Measurements from ENCODE around the gene DMBX1.

GRCh38 chr1:46479744-46480350 is 9.8 kb upstream of the DMBX1 start:
- TF ChIP-seq SMC3 (IDR thresholded peaks at IDR 0.05; ENCODE audit: low read depth, low read length) = no peak
- no peak for TF ChIP-seq TAF1 (IDR thresholded peaks at IDR 0.05; ENCODE audit: borderline replicate concordance, low read depth, low read length)
- no peak for TF ChIP-seq MEF2A (IDR thresholded peaks at IDR 0.05; ENCODE audit: borderline replicate concordance, low read depth)
- TF ChIP-seq CTCF (IDR thresholded peaks at IDR 0.05) = no peak
- no peak for TF ChIP-seq EP300 (IDR thresholded peaks at IDR 0.05; ENCODE audit: borderline replicate concordance in 1 of 2, low read depth in 1 of 2, low read length in 1 of 2)
- no peak for TF ChIP-seq FOXM1 (IDR thresholded peaks at IDR 0.05; ENCODE audit: low read depth)
- TF ChIP-seq, protein P1, sequence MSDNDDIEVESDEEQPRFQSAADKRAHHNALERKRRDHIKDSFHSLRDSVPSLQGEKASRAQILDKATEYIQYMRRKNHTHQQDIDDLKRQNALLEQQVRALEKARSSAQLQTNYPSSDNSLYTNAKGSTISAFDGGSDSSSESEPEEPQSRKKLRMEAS (IDR thresholded peaks at IDR 0.05; ENCODE audit: low read depth) = no peak
- no peak for TF ChIP-seq RFX5 (IDR thresholded peaks at IDR 0.05; ENCODE audit: low read length)
- no peak for TF ChIP-seq RCOR1 (IDR thresholded peaks at IDR 0.05; ENCODE audit: low read length)
- TF ChIP-seq YY1 (IDR thresholded peaks at IDR 0.05; ENCODE audit: low read depth) = no peak
- TF ChIP-seq, protein P2, sequence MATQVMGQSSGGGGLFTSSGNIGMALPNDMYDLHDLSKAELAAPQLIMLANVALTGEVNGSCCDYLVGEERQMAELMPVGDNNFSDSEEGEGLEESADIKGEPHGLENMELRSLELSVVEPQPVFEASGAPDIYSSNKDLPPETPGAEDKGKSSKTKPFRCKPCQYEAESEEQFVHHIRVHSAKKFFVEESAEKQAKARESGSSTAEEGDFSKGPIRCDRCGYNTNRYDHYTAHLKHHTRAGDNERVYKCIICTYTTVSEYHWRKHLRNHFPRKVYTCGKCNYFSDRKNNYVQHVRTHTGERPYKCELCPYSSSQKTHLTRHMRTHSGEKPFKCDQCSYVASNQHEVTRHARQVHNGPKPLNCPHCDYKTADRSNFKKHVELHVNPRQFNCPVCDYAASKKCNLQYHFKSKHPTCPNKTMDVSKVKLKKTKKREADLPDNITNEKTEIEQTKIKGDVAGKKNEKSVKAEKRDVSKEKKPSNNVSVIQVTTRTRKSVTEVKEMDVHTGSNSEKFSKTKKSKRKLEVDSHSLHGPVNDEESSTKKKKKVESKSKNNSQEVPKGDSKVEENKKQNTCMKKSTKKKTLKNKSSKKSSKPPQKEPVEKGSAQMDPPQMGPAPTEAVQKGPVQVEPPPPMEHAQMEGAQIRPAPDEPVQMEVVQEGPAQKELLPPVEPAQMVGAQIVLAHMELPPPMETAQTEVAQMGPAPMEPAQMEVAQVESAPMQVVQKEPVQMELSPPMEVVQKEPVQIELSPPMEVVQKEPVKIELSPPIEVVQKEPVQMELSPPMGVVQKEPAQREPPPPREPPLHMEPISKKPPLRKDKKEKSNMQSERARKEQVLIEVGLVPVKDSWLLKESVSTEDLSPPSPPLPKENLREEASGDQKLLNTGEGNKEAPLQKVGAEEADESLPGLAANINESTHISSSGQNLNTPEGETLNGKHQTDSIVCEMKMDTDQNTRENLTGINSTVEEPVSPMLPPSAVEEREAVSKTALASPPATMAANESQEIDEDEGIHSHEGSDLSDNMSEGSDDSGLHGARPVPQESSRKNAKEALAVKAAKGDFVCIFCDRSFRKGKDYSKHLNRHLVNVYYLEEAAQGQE (IDR thresholded peaks at IDR 0.05; ENCODE audit: low read depth, low read length) = no peak
- TF ChIP-seq POLR2AphosphoS5 (IDR thresholded peaks at IDR 0.05; ENCODE audit: low read depth, low read length) = no peak
- no peak for TF ChIP-seq USF2 (IDR thresholded peaks at IDR 0.05; ENCODE audit: borderline replicate concordance, low read depth, low read length)
- TF ChIP-seq SIN3A (IDR thresholded peaks at IDR 0.05; ENCODE audit: borderline replicate concordance, low read depth, low read length) = no peak
